ENCODE results near the gene BBS9. TPM values are rescaled to one million over a fixed set of nuclear protein-coding genes. Genes with fewer than 3 reads are reported as not detected.

The BBS9 gene
- total RNA-seq, 1 experiment from 2014 or later, result 5.1 TPM

DNA sequence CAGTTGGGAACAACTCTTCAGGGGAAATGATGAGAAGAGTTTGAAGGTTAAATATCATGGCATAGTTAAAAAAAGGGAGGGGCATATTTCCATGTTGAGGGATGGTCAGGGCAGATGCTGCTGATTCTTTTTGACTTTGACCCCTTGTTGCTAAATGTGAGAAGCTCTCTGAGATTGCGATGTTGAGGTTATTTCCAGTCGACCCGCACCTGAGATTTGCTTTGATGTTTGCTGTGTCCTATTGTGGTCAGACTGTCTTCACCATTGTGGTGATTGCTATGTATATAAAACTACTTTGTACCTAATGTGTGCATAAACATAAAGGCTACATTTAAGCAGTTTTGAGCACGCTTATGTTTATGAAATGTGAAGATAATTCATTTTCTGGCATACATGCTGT lies 90.9 kb downstream of the BBS9 start:
- Mint-ChIP-seq H3K4me1 (ENCODE audit: insufficient read depth, unreplicated experiment) (no peaks in the 10 kb centered on the region), H3K4me3 (ENCODE audit: unreplicated experiment) (no peak overlapping the region), H3K36me3 (ENCODE audit: insufficient read depth, unreplicated experiment) (no peaks in the 10 kb centered on the region), H3K9me3 (ENCODE audit: unreplicated experiment) (no peaks in the 10 kb centered on the region), H3K27me3 (ENCODE audit: insufficient read depth, unreplicated experiment) (no peaks in the 10 kb centered on the region), H3K27ac (ENCODE audit: low read depth, unreplicated experiment) (no peak overlapping the region)
- DNase-seq (ENCODE audit: unreplicated experiment), result no peak
- ChIA-PET CTCF (no interaction called here), POLR2A (no interaction called here)
- no peak for TF ChIP-seq CTCF (IDR thresholded peaks at IDR 0.05; ENCODE audit: unreplicated experiment)
- intact Hi-C loops (cut with micrococcal nuclease), result no loop called here
- BruUV-seq (replicated peaks), result no TSS peak

- CTCF ChIA-PET, result no interaction called here
Observed at GRCh38 chr7:33221390-33221789, 92.0 kb downstream of the BBS9 start.

DNA sequence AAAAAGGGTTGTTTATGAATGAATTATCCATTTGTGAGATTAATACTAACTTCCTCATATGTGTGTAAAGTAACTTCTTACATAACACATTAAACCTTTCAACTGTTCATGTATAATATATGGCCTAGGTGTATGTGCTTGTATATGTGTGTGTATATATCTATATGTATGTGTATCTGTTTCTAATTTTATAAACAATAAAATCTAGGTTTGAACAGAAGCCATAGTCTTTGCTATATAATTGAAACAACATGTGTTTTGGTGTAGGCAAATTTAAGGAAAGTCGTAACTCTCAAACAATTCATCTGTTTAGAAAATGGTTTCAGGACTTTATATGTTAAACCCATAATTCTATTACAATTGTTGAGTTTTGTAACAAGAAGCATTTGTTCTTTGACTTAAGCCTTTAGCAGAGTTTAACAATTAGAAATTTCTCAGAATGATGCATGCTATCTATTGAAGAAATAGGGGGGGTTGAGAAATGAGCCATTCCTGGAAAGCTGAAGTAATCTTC lies 103.3 kb downstream of the BBS9 start:
- no peak for DNase-seq (ENCODE audit: unreplicated experiment)
- POLR2A ChIA-PET, result no interaction called here
- intact Hi-C loops (cut with micrococcal nuclease), result no loop called here
- H3K4me1 Mint-ChIP-seq (ENCODE audit: insufficient read depth, unreplicated experiment), result no peaks in the 10 kb centered on the region
- TF ChIP-seq CTCF (IDR thresholded peaks at IDR 0.05; ENCODE audit: unreplicated experiment), result no peak
- H3K9me3 Mint-ChIP-seq (ENCODE audit: unreplicated experiment), result no peaks in the 10 kb centered on the region
- H3K27me3 Mint-ChIP-seq (ENCODE audit: insufficient read depth, unreplicated experiment), result no peaks in the 10 kb centered on the region
- no TSS peak for BruUV-seq (replicated peaks)
- H3K4me3 Mint-ChIP-seq (ENCODE audit: unreplicated experiment), result no peak overlapping the region
- CTCF ChIA-PET, result interaction anchor here (0.6 to 1.2 kb wide), 3 partner anchors 11 to 19 kb away, joined by 3 to 7 read pairs (median 3); no protein-coding TSS in a partner anchor
- H3K36me3 Mint-ChIP-seq (ENCODE audit: insufficient read depth, unreplicated experiment), result no peaks in the 10 kb centered on the region
- H3K27ac Mint-ChIP-seq (ENCODE audit: low read depth, unreplicated experiment), result no peak overlapping the region

More at GRCh38 chr7:33221390-33221789, 92.0 kb downstream of the BBS9 start:
- H3K4me1 Mint-ChIP-seq (ENCODE audit: insufficient read depth, unreplicated experiment), result no peaks in the 10 kb centered on the region
- H3K36me3 Mint-ChIP-seq (ENCODE audit: insufficient read depth, unreplicated experiment), result no peaks in the 10 kb centered on the region
- POLR2A ChIA-PET, result no interaction called here
- no peak overlapping the region for H3K4me3 Mint-ChIP-seq (ENCODE audit: unreplicated experiment)
- no peak for TF ChIP-seq CTCF (IDR thresholded peaks at IDR 0.05; ENCODE audit: unreplicated experiment)
- BruUV-seq (replicated peaks), result no TSS peak
- no peaks in the 10 kb centered on the region for H3K9me3 Mint-ChIP-seq (ENCODE audit: unreplicated experiment)
- intact Hi-C loops (cut with micrococcal nuclease), result no loop called here
- no peak for DNase-seq (ENCODE audit: unreplicated experiment)
- H3K27me3 Mint-ChIP-seq (ENCODE audit: insufficient read depth, unreplicated experiment), result no peaks in the 10 kb centered on the region
- H3K27ac Mint-ChIP-seq (ENCODE audit: low read depth, unreplicated experiment), result no peak overlapping the region

GRCh38 chr7:33233659-33234058 lies 104.3 kb downstream of the BBS9 start:
- TF ChIP-seq CTCF (IDR thresholded peaks at IDR 0.05; ENCODE audit: unreplicated experiment), result no peak
- CTCF ChIA-PET, result interaction anchor here (1.2 kb wide), 1 partner anchor 10 kb away, joined by 7 read pairs; no protein-coding TSS in a partner anchor

More at GRCh38 chr7:33233659-33234058, 104.3 kb downstream of the BBS9 start:
- intact Hi-C loops (cut with micrococcal nuclease), result no loop called here
- BruUV-seq (replicated peaks), result no TSS peak
- Mint-ChIP-seq H3K4me3 (ENCODE audit: unreplicated experiment) (no peak overlapping the region), H3K27me3 (ENCODE audit: insufficient read depth, unreplicated experiment) (no peaks in the 10 kb centered on the region), H3K4me1 (ENCODE audit: insufficient read depth, unreplicated experiment) (no peaks in the 10 kb centered on the region), H3K9me3 (ENCODE audit: unreplicated experiment) (no peaks in the 10 kb centered on the region), H3K36me3 (ENCODE audit: insufficient read depth, unreplicated experiment) (no peaks in the 10 kb centered on the region), H3K27ac (ENCODE audit: low read depth, unreplicated experiment) (no peak overlapping the region)
- DNase-seq (ENCODE audit: unreplicated experiment), result no peak
- POLR2A ChIA-PET, result no interaction called here

Data from MCF 10A (cell line).